Caco-2 (cell line): ENCODE results near the gene CPVL. TPM values are rescaled to one million over a fixed set of nuclear protein-coding genes. Genes with fewer than 3 reads are reported as not detected.

Source experiments
- BruUV-seq: library from RNA; stranded (reverse); fragments of 400-500 nt; replicated peaks from 2 replicates; lab custom pipeline; 2021; lab: Mats Ljungman, UMichigan
- CTCF ChIA-PET: fragments of 300-600 bp; sonication (Branson Sonifier 250); formaldehyde crosslinking; loops from one replicate; lab custom pipeline; 2022; ENCODE audit warnings: antibody characterized with exemption; lab: Charles Lee
- POLR2A ChIA-PET: fragments of 300-600 bp; sonication (Branson Sonifier 250); formaldehyde crosslinking; loops from one replicate; lab custom pipeline; 2022; ENCODE audit warnings: antibody characterized with exemption; lab: Charles Lee
- DNase-seq, 2 experiments: peaks; one replicate each; pipeline versions ENCODE4 v3.0.0 to v3.0.0-alpha.2; 2020 to 2022
- H3K27me3 ChIP-seq: replicated peaks from 2 replicates; pipeline ENCODE4 v1.6.0; 2011; ENCODE audit warnings: low read length; ENCODE audit not compliant: control insufficient read depth, insufficient read depth
- H3K36me3 ChIP-seq: 2 replicates; pipeline ENCODE4 v1.5.1; 2011; ENCODE audit warnings: low read length; ENCODE audit not compliant: control insufficient read depth, insufficient read depth
- H3K4me1 ChIP-seq: fragments of 250-450 bp; sonication (Bioruptor Pico); 2 replicates; pipeline ENCODE4 v1.5.1; 2020; ENCODE audit warnings: mild to moderate bottlenecking
- H3K4me3 ChIP-seq: 2 replicates; pipeline ENCODE4 v1.5.1; 2011; ENCODE audit warnings: low read depth, mild to moderate bottlenecking, control low read depth, low read length
- H3K9me3 ChIP-seq: fragments of 250-450 bp; sonication (Bioruptor Pico); 2 replicates; pipeline ENCODE4 v1.5.1; 2020; ENCODE audit warnings: mild to moderate bottlenecking, moderate library complexity
- H3K27ac Mint-ChIP-seq: one replicate; pipeline ENCODE4 v1.8.0; 2022; ENCODE audit warnings: mixed read lengths; ENCODE audit not compliant: unreplicated experiment
- H3K27me3 Mint-ChIP-seq: one replicate; pipeline ENCODE4 v1.8.0; 2022; ENCODE audit warnings: mixed read lengths; ENCODE audit not compliant: insufficient read depth, unreplicated experiment
- H3K36me3 Mint-ChIP-seq: one replicate; pipeline ENCODE4 v1.8.0; 2022; ENCODE audit warnings: mild to moderate bottlenecking, mixed read lengths; ENCODE audit not compliant: insufficient read depth, unreplicated experiment
- H3K4me1 Mint-ChIP-seq: one replicate; pipeline ENCODE4 v1.8.0; 2022; ENCODE audit warnings: low read depth, mixed read lengths; ENCODE audit not compliant: unreplicated experiment
- H3K4me3 Mint-ChIP-seq: one replicate; pipeline ENCODE4 v1.8.0; 2022; ENCODE audit warnings: mild to moderate bottlenecking, moderate library complexity, mixed read lengths; ENCODE audit not compliant: unreplicated experiment
- H3K9me3 Mint-ChIP-seq: one replicate; pipeline ENCODE4 v1.8.0; 2022; ENCODE audit warnings: mixed read lengths; ENCODE audit not compliant: unreplicated experiment
- CTCF ChIP-seq, 2 experiments: fragments of 200-600 bp in 1 of 2; IDR thresholded peaks; 1 replicate in 1 of 2; 2 replicates in 1 of 2; pipeline versions ENCODE4 v1.5.1 to v1.8.0; 2011 to 2022; ENCODE audit warnings: antibody characterized with exemption in 1 of 2, control low read depth in 1 of 2, inconsistent platforms in 1 of 2, low read depth in 1 of 2, low read length in 1 of 2, mild to moderate bottlenecking in 1 of 2, moderate library complexity in 1 of 2; ENCODE audit not compliant: insufficient read depth in 1 of 2, severe bottlenecking in 1 of 2, unreplicated experiment in 1 of 2
- intact Hi-C: fragments of 100-400 bp; cut with micrococcal nuclease; formaldehyde crosslinking; loops from one replicate; pipeline ENCODE4 v1.10.0; 2022; ENCODE audit not compliant: unreplicated experiment
- total RNA-seq: library from RNA; stranded (reverse); gene quantifications from 2 replicates; pipeline ENCODE4 v1.2.3, GENCODE V29; 2022

Gene CPVL
- total RNA-seq, 1 experiment from 2014 or later, result 109 TPM

GRCh38 chr7:28989211-28989980 is 156.9 kb downstream of the CPVL start:
- Mint-ChIP-seq H3K27me3 (no peaks in the 10 kb centered on the region), H3K27ac (no peak overlapping the region), H3K9me3 (no peaks in the 10 kb centered on the region), H3K4me1 (peaks cover 14% of the 10 kb centered on the region), H3K4me3 (no peak overlapping the region), H3K36me3 (no peaks in the 10 kb centered on the region)
- no TSS peak for BruUV-seq
- intact Hi-C loops, result no loop called here
- H3K4me3 ChIP-seq, result no peak overlapping the region
- POLR2A ChIA-PET, result no interaction called here
- H3K4me1 ChIP-seq, result peaks cover 11% of the 10 kb centered on the region
- no peak for TF ChIP-seq CTCF (IDR thresholded peaks at IDR 0.05; ENCODE audit: insufficient read depth in 1 of 2, low read depth in 1 of 2, low read length in 1 of 2, severe bottlenecking in 1 of 2, unreplicated experiment in 1 of 2)
- H3K27me3 ChIP-seq, result no peaks in the 10 kb centered on the region
- no peaks in the 10 kb centered on the region for H3K9me3 ChIP-seq
- DNase-seq, result no peak
- H3K36me3 ChIP-seq, result no peaks in the 10 kb centered on the region
- CTCF ChIA-PET, result no interaction called here

GRCh38 chr7:28988810-28989209 is 157.5 kb downstream of the CPVL start:
- BruUV-seq, result no TSS peak
- H3K9me3 Mint-ChIP-seq, result no peaks in the 10 kb centered on the region
- intact Hi-C loops, result no loop called here
- no peaks in the 10 kb centered on the region for H3K27me3 Mint-ChIP-seq
- DNase-seq, result no peak
- CTCF ChIA-PET, result no interaction called here
- Histone ChIP-seq H3K36me3 (no peaks in the 10 kb centered on the region), H3K4me3 (no peak overlapping the region), H3K27me3 (no peaks in the 10 kb centered on the region), H3K9me3 (no peaks in the 10 kb centered on the region), H3K4me1 (peaks cover 11% of the 10 kb centered on the region)
- peaks cover 14% of the 10 kb centered on the region for H3K4me1 Mint-ChIP-seq
- POLR2A ChIA-PET, result no interaction called here
- no peak for TF ChIP-seq CTCF (IDR thresholded peaks at IDR 0.05; ENCODE audit: insufficient read depth in 1 of 2, low read depth in 1 of 2, low read length in 1 of 2, severe bottlenecking in 1 of 2, unreplicated experiment in 1 of 2)
- no peak overlapping the region for H3K4me3 Mint-ChIP-seq
- H3K36me3 Mint-ChIP-seq, result no peaks in the 10 kb centered on the region
- H3K27ac Mint-ChIP-seq, result no peak overlapping the region

GRCh38 chr7:28988091-28988490 is 158.2 kb downstream of the CPVL start:
- intact Hi-C loops, result no loop called here

More at GRCh38 chr7:28988091-28988490, 158.2 kb downstream of the CPVL start:
- no peak for TF ChIP-seq CTCF (IDR thresholded peaks at IDR 0.05; ENCODE audit: insufficient read depth in 1 of 2, low read depth in 1 of 2, low read length in 1 of 2, severe bottlenecking in 1 of 2, unreplicated experiment in 1 of 2)
- no peaks in the 10 kb centered on the region for H3K9me3 Mint-ChIP-seq
- H3K4me3 Mint-ChIP-seq, result no peak overlapping the region
- H3K4me1 Mint-ChIP-seq, result peaks cover 14% of the 10 kb centered on the region
- no peak overlapping the region for H3K4me3 ChIP-seq
- H3K4me1 ChIP-seq, result peaks cover 11% of the 10 kb centered on the region
- no peaks in the 10 kb centered on the region for H3K9me3 ChIP-seq
- H3K36me3 ChIP-seq, result no peaks in the 10 kb centered on the region
- H3K36me3 Mint-ChIP-seq, result no peaks in the 10 kb centered on the region
- no peaks in the 10 kb centered on the region for H3K27me3 ChIP-seq
- no peak for DNase-seq
- ChIA-PET CTCF (no interaction called here), POLR2A (no interaction called here)
- no peak overlapping the region for H3K27ac Mint-ChIP-seq
- no peaks in the 10 kb centered on the region for H3K27me3 Mint-ChIP-seq
- no TSS peak for BruUV-seq
